Stomach smooth muscle (tissue), 2 donors: ENCODE measurements around the gene TTC1.
A peak's percentile ranks its signal among the peaks of the same experiment; 100 is the strongest.

ENCODE experiments used
- H3K27ac ChIP-seq: one replicate; pipeline ENCODE4 v1.7.0; 2013; ENCODE audit warnings: mild to moderate bottlenecking, low read length, inconsistent platforms
- H3K27me3 ChIP-seq, 2 donors: one replicate each; pipeline ENCODE4 v1.7.0; 2013; ENCODE audit warnings: low read length in 2 of 2; ENCODE audit not compliant: insufficient read depth in 2 of 2, control insufficient read depth in 1 of 2
- H3K36me3 ChIP-seq, 2 donors: one replicate each; pipeline ENCODE4 v1.7.0; 2013; ENCODE audit warnings: low read length in 2 of 2; ENCODE audit not compliant: control insufficient read depth in 2 of 2, insufficient read depth in 2 of 2
- H3K4me1 ChIP-seq: one replicate; pipeline ENCODE4 v1.7.0; 2013; ENCODE audit warnings: low read length; ENCODE audit not compliant: control insufficient read depth, insufficient read depth
- H3K4me3 ChIP-seq, 2 donors: one replicate each; pipeline ENCODE4 v1.7.0; 2013; ENCODE audit warnings: low read length in 2 of 2
- H3K9ac ChIP-seq, 2 donors: one replicate each; pipeline ENCODE4 v1.7.0; 2013; ENCODE audit warnings: low read length in 2 of 2, mild to moderate bottlenecking in 1 of 2
- H3K9me3 ChIP-seq, 2 donors: one replicate each; pipeline ENCODE4 v1.7.0; 2013; ENCODE audit warnings: low read length in 2 of 2; ENCODE audit not compliant: control insufficient read depth in 2 of 2
- donor health status: healthy.
- donor health status: Pancreatic carcinoma.

Gene TTC1

DNA sequence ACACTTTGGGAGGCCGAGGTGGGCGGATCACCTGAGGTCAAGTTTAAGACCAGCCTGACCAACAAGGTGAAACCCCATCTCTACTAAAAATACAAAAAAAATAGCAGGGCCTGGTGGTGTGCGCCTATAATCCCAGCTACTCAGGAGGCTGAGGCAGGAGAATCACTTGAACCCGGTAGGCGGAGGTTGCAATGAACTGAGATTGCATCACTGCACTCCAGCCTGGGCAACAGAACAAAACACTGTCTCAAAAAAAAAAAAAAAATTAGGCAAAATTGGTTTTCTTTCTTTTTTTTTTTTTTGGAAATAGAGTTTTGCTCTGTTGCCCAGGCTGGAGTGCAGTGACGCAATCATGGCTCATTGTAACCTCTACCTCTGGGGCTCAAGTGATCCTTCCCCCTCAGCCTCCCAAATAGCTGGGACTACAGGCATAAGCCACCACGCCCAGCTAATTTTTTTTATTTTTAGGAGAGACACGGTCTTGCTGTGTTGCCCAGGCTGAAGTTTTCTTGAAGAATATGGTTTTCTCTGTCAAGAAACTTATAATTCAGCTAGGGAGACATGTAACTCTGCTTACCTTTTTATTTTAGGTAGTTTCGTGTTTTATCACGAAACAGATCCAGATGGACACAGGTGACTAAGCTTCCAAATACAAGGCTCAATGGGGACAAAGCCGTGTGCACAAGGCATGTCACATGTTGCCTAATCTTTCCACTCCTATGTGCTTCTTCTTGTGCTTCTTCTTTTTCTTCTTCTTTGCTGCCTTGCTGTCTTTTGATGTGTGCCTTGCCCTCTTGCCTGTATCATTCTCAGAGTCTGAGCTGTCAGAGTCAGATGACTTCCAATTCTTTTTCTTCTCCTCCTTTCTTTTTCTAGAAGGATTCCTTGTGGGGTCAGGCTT is 14.3 kb downstream of the TTC1 start:
- Histone ChIP-seq H3K4me1 (no peaks in the 10 kb centered on the region), H3K9ac (no peak overlapping the region), H3K27me3 (no peaks in the 10 kb centered on the region), H3K4me3 (no peak overlapping the region), H3K9me3 (no peaks in the 10 kb centered on the region), H3K27ac (no peak overlapping the region), H3K36me3 (peaks cover 8 to 11% of the 10 kb centered on the region in 2 donors)

DNA sequence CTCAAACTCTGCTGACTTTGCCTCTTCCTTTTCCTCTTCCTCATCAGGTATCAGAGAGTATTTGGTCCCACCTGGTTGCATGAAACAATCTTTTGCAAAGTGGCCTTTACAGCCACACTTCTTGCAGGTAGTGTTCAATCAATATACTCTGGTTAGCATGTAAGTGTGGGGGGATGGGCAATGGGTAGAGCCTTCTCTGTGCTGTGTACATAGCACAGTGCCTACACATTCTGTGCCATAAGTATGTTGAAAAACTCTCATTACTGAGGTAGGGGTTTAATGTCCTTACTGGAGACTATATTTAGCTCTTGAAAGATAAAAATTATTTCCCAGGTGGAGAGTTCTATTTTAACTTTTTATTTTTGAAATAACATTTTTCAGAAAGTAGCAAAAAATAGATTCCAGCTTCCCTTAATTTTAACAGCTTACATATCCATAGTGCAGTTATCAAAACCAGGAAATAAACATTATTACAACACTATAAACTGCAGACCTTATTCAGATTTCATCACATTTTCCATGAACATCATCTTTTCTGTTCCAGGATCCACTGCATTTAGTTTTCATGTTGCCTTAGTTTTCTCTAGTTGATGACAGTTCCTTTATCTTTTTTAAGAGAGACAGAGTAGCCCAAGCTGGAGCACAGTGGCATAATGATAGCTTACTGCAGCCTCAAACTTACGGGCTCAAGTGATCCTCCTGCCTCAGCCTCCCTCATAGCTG is 15.1 kb downstream of the TTC1 start:
- peaks cover 8 to 11% of the 10 kb centered on the region in 2 donors for H3K36me3 ChIP-seq
- H3K4me1 ChIP-seq, result no peaks in the 10 kb centered on the region
- no peak overlapping the region for H3K27ac ChIP-seq

DNA sequence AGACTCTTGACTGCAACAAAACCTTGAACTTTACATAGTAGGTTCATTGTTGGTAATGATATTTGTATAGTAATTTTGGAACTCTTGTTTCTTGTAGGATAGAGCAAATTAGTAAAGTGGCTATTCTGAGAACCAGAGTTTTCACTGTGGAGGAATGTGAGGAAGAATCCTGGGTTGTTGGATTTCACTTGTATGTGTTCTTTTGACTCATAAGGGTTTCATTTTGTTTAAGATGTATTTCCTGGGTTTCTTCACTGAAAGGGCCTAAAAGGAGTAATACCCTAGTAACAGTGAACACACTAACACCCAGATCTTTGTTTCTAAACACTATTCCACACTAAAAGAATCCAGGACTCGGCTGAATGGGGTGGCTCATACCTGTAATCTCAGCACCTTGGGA is 20.1 kb downstream of the TTC1 start:
- Histone ChIP-seq H3K27me3 (no peaks in the 10 kb centered on the region), H3K4me1 (no peaks in the 10 kb centered on the region), H3K36me3 (peaks cover 2 to 11% of the 10 kb centered on the region in 2 donors), H3K9ac (no peak overlapping the region), H3K27ac (no peak overlapping the region), H3K9me3 (no peaks in the 10 kb centered on the region), H3K4me3 (no peak overlapping the region)

More for the DNA sequence above, 15.1 kb downstream of the TTC1 start:
- Histone ChIP-seq H3K4me3 (no peak overlapping the region), H3K9ac (no peak overlapping the region), H3K9me3 (no peaks in the 10 kb centered on the region), H3K27me3 (no peaks in the 10 kb centered on the region)

DNA sequence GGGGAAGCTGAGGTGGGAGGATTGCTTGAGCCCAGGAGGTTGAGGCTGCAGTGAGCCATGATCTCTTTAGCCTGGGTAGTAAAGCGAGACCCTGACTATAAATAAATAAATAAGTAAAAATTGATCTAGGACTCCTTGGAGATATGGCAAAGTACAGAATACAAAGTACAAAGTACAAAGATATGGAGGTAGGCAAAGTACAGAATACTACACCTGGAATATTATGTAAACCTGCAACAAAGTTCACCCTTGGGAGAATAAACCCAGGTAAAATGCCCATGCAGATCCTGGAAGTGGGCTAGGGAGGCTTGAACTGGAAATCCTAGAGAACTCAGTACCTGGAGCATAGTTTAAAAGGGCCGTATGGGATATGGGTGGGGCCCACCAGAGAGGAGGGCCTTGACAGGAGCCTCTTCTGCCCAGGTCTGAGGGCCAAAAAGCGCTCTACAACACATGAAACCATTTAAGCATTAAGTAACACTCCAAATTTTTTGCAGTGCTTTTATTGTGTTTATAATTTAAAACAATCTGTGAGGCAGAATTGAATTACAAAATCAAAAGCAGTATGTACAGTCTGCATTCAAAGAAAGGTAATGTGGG is 20.7 kb downstream of the TTC1 start:
- Histone ChIP-seq H3K27ac (no peak overlapping the region), H3K36me3 (peaks cover 2 to 11% of the 10 kb centered on the region in 2 donors), H3K9ac (no peak overlapping the region), H3K4me3 (no peak overlapping the region), H3K9me3 (no peaks in the 10 kb centered on the region), H3K4me1 (no peaks in the 10 kb centered on the region), H3K27me3 (no peaks in the 10 kb centered on the region)

DNA sequence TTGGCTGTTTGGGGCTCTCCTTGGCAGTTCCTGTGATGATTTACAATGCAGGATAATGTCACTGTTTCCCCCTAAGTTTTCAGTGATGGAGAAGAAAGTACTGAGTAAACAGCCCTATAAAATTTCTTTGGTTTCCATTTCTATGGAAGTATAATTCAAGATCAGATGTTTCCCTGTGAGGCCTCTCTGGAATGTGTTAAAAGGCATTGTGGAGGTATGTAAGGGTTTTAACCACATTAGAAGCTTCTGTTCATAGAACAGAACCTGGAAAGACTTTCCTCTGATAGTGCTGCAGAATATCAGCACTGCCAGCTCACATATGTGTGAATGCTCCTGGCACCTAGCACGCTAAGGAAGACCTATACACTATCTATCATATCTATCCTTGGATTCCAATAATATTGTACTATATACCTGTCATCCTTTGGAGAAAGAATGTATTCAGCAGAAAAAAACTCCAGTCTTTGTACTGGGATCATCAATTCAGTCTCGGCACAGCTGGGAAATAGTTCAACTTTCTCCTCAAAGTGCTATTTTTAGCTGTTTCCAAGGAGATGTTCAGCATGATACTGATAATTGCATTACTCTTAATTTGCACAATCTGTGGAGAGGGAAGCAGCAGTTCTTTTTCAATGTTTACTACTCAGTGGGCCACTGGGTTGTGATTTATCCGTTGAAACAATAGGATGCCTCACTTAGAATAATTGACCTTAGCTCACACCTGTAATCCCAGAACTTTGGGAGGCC is 21.9 kb downstream of the TTC1 start:
- no peaks in the 10 kb centered on the region for H3K27me3 ChIP-seq
- H3K4me3 ChIP-seq, result no peak overlapping the region
- H3K27ac ChIP-seq, result no peak overlapping the region
- H3K9ac ChIP-seq, result peak overlapping the region in 1 of 2 donors; percentile 13
- H3K36me3 ChIP-seq, result peaks cover 6 to 9% of the 10 kb centered on the region in 2 donors
- no peaks in the 10 kb centered on the region for H3K4me1 ChIP-seq
- no peaks in the 10 kb centered on the region for H3K9me3 ChIP-seq

DNA sequence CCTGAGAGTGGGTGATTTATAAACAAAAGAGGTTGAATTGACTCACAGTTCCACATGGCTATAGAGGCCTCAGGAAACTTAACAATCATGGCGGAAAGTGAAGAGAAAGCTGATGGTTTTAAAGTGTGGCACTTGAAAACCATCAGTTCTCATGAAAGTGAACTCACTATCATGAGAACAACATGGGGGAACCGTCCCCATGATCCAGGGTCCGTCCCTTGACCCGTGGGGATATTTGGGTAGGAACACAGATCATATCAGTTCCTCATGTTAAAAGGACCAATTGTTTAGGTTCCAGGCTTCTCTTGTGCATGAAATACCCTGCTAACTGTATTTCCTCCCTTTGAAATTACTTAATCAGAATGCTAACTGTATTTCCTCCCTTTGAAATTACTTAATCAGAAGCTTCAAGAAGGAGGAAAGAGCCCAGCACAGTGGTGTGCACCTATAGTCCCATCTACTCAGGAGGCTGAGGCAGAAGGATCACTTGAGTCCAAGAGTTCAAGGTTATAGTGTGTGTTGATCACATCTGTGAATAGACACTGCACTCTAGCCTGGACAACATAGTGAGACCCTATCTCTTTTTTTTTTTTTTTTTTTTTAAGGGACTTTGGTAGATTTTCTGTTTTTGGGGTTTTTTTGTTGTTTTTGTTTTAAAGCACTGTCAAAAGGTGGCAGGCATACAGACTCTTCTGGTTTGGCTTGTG is 24.8 kb downstream of the TTC1 start:
- no peak overlapping the region for H3K9ac ChIP-seq
- no peaks in the 10 kb centered on the region for H3K27me3 ChIP-seq
- no peak overlapping the region for H3K4me3 ChIP-seq
- H3K27ac ChIP-seq, result no peak overlapping the region
- no peaks in the 10 kb centered on the region for H3K4me1 ChIP-seq
- H3K36me3 ChIP-seq, result peaks cover 19 to 20% of the 10 kb centered on the region in 2 donors
- H3K9me3 ChIP-seq, result no peaks in the 10 kb centered on the region

DNA sequence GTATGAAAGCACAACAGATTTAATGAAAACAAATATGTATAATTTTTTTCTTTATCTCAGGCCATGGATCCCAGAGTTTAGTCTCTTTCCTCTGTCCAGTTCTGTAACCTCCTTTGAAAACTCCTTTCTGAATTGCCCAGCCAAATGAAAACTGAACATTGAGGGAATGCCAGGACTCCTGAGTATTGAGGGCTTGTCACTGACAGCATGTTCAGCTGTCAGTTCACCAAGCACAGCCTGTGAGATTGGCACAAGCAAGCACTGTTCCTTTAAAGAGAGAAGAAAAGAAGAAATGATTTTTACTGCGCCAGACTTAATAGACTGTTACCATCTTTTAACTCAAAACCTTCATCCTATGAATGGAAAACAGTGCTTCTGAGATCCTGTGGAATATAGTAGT is 27.3 kb downstream of the TTC1 start:
- no peaks in the 10 kb centered on the region for H3K4me1 ChIP-seq
- H3K9me3 ChIP-seq, result no peaks in the 10 kb centered on the region
- no peaks in the 10 kb centered on the region for H3K27me3 ChIP-seq
- peaks cover 23 to 24% of the 10 kb centered on the region in 2 donors for H3K36me3 ChIP-seq
- H3K4me3 ChIP-seq, result no peak overlapping the region
- H3K9ac ChIP-seq, result no peak overlapping the region
- H3K27ac ChIP-seq, result no peak overlapping the region

DNA sequence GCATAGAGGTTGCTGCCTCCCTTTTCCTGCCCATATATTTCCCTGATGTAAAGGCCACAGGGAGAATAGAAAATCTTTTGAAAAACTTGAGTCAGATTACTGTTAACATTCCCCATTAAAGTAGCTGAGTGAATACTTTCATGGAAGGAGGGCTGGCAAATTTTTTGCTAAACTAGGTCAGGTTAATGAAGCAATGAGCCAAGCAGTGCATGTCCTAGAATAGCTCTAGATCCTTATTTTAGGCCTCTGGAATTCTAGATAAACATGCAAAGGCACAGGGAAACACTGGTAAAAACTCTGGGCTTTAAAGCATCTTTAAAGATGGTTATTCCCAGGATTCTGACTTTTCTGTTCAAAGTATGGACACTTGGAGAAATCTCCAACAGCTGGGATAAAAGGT is 27.9 kb downstream of the TTC1 start:
- H3K36me3 ChIP-seq, result peaks cover 23 to 27% of the 10 kb centered on the region in 2 donors
- H3K4me1 ChIP-seq, result no peaks in the 10 kb centered on the region
- no peak overlapping the region for H3K4me3 ChIP-seq
- no peaks in the 10 kb centered on the region for H3K27me3 ChIP-seq
- H3K9ac ChIP-seq, result no peak overlapping the region
- H3K9me3 ChIP-seq, result no peaks in the 10 kb centered on the region
- no peak overlapping the region for H3K27ac ChIP-seq

DNA sequence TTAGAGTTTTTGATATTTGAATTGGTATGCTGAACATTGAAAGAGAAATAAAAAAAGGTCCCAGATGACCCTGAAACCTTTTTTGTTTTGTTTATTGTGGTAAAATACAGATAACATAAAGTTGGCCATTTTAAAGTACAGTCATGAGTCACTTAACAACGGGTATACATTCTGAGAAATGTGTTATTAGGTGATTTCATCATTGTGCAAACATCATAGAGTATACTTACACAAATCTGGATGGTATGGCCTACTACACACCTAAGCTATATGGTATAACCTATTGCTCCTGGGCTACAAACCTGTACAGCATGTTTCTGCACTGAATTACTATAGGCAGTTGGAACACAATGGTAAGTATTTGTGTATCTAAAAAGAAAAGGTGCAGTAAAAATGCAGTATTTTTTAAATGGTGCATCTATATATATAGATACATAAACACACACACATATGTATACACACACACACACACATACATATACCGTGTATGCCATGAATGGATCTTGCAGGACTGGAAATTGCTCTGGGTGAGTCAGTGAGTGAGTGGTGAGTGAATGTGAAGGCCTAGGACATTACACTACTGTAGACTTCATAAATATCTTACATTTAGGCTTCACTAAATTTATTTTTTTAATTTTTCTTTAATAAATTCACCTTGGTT is 31.0 kb downstream of the TTC1 start:
- no peak overlapping the region for H3K9ac ChIP-seq
- H3K27ac ChIP-seq, result no peak overlapping the region
- peaks cover 25 to 30% of the 10 kb centered on the region in 2 donors for H3K36me3 ChIP-seq
- no peaks in the 10 kb centered on the region for H3K9me3 ChIP-seq
- no peaks in the 10 kb centered on the region for H3K27me3 ChIP-seq
- H3K4me1 ChIP-seq, result no peaks in the 10 kb centered on the region
- no peak overlapping the region for H3K4me3 ChIP-seq
